DMS 273 (cell line): ENCODE results near the gene NKD2.
A peak's percentile ranks its signal among the peaks of the same experiment; 100 is the strongest.

Source experiments
- DNase-seq: peaks from one replicate; lab custom pipeline; 2025; ENCODE audit not compliant: unreplicated experiment; lab: John Stamatoyannopoulos, UW

Gene NKD2

GRCh38 chr5:978693-979092 is 29.9 kb upstream of the NKD2 start:
- DNase-seq, result no peak

GRCh38 chr5:979100-979817 is 29.3 kb upstream of the NKD2 start:
- DNase-seq, result no peak

GRCh38 chr5:980001-980588 is 28.5 kb upstream of the NKD2 start:
- DNase-seq, result no peak

- peak; percentile 50 for DNase-seq
Observed at GRCh38 chr5:980966-981365, 27.6 kb upstream of the NKD2 start.

- DNase-seq, result no peak
Observed at GRCh38 chr5:981456-981855, 27.1 kb upstream of the NKD2 start.

- DNase-seq, result peak; percentile 68
Observed at GRCh38 chr5:982377-983237, 26.0 kb upstream of the NKD2 start.

GRCh38 chr5:983238-983524 is 25.4 kb upstream of the NKD2 start:
- no peak for DNase-seq

- no peak for DNase-seq
Observed at GRCh38 chr5:983568-983967, 25.0 kb upstream of the NKD2 start.

- DNase-seq, result no peak
Observed at GRCh38 chr5:984774-985173, 23.8 kb upstream of the NKD2 start.

- no peak for DNase-seq
Observed at GRCh38 chr5:987761-988160, 20.8 kb upstream of the NKD2 start.

- DNase-seq, result no peak
Observed at GRCh38 chr5:988322-988721, 20.3 kb upstream of the NKD2 start.

GRCh38 chr5:989961-990530 is 18.6 kb upstream of the NKD2 start:
- DNase-seq, result no peak

GRCh38 chr5:991472-992267 is 16.9 kb upstream of the NKD2 start:
- no peak for DNase-seq

- DNase-seq, result no peak
Observed at GRCh38 chr5:994272-994607, 14.4 kb upstream of the NKD2 start.

GRCh38 chr5:994821-995220 is 13.8 kb upstream of the NKD2 start:
- DNase-seq, result no peak

GRCh38 chr5:995318-995717 is 13.3 kb upstream of the NKD2 start:
- no peak for DNase-seq

- DNase-seq, result peak; percentile 25
Observed at GRCh38 chr5:997001-997474, 11.6 kb upstream of the NKD2 start.

- DNase-seq, result no peak
Observed at GRCh38 chr5:997711-998110, 10.9 kb upstream of the NKD2 start.

- DNase-seq, result no peak
Observed at GRCh38 chr5:998246-999031, 10.2 kb upstream of the NKD2 start.

- no peak for DNase-seq
Observed at GRCh38 chr5:999032-999501, 9.5 kb upstream of the NKD2 start.
